HG03280 (cell line): ENCODE measurements around the gene ELMO3.

ENCODE experiments used
- ATAC-seq: cut with Tn5 transposase; IDR thresholded peaks from one replicate; pipeline ENCODE4 v1.9.1; 2021; ENCODE audit warnings: mild to moderate bottlenecking, moderate library complexity; ENCODE audit not compliant: unreplicated experiment

The ELMO3 gene

GRCh38 chr16:67181346-67181745 lies 17.6 kb upstream of the ELMO3 start:
- ATAC-seq, result no peak

- ATAC-seq, result no peak
Observed at GRCh38 chr16:67182288-67182687, 16.6 kb upstream of the ELMO3 start.

DNA sequence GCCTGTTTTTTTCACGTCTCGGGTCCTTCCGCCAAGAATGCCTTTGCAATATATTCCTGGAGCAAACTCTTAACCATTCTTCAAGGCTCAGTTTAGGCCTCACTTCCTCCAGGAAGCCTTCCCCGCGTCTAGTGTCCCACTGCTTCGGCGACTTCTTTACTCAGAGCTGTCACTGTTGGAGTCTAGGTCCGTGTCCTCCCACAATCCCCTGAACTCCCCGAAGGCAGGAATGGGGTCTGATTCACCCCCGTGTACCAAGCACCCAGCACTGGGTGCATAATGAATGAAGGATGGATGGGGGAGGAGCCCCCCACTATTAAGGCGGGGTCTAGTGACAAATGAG lies 15.7 kb upstream of the ELMO3 start:
- ATAC-seq, result no peak

- peak; percentile 92 for ATAC-seq
Observed at GRCh38 chr16:67183627-67184452, 15.1 kb upstream of the ELMO3 start, which contains the start of gene MATCAP1. Gene MATCAP1, minus strand, starts transcription at chr16:67183963. Its CDS starts 3,353 bp downstream, at chr16:67180610.

DNA sequence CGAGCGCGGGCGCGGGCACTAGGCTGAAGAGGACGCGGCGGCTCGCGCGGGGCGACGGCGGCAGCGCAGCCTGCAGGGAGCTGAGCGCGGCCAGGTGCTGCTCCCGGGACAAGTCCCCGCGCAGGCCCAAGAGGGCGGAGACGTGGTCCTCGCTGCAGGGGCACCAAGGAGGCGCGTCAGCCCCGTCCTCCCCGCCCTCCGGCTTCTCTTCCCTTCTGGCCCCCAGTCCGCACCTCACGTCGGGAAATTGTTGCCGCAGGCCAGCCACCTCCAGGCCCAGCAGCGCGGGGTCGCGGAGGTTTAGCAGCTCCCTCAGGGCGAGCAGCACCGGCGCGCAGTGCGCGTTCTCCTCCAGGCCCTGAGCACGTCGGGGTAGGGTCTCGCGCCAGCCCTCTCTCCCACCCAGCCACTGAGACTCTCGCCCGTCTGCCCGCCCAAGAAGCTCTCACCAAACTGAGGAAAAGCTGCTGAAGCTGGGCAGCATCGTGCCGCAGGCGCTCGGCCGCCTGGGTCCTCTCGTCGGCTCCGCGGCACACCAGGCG lies 14.4 kb upstream of the ELMO3 start:
- peak; percentile 2 for ATAC-seq

DNA sequence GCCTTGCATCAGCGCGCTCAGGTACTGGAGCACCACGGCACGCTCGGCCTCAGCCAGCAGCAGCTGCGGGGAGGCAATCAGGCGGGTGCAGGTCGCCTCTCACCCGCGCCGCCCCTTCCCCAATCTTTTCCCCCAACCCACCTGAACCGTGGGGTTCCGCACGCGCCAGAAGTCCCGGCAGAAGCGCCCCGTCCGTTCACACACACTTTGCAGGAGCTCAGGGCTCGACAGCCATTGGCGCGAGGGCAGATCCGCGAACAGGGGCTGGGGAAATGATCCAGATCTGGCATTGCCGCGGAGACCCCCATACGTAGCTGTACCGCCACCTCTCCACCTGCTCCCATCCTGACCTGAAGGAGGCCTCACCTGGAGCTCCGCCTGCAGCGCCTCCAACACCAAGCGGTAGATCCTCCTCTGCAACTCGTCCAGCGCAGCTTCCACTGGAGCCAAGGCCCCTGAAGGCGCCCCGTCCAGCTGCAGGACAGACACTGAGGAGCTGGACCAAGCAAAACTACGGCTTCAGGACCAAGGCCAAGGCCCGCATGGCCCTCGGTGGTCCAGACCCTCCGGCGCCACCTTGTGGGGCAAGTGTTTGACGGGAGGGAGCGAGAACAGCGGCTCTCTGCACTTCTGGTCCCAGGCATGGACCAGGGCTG lies 13.8 kb upstream of the ELMO3 start:
- ATAC-seq, result no peak

GRCh38 chr16:67185651-67186134 lies 13.2 kb upstream of the ELMO3 start:
- ATAC-seq, result no peak

DNA sequence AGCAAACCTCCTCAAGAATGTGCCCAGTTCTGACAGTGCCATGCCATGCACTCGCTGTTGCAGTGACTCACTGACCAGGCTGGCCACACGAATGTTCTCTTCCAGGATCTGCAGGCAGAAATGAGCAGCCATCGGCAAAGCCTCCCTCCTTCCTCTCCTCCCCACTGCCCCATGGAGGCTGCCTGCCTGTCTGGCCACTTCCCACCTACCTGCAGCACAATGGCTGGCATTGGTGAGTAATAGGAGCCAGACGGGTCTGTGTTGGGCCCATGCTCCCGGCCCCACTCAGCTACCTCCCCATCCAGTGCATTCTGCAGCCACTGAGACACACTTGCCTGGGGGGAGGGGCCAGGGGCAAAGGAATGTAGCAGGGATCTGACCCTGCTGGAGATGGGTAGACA lies 12.4 kb upstream of the ELMO3 start:
- no peak for ATAC-seq

DNA sequence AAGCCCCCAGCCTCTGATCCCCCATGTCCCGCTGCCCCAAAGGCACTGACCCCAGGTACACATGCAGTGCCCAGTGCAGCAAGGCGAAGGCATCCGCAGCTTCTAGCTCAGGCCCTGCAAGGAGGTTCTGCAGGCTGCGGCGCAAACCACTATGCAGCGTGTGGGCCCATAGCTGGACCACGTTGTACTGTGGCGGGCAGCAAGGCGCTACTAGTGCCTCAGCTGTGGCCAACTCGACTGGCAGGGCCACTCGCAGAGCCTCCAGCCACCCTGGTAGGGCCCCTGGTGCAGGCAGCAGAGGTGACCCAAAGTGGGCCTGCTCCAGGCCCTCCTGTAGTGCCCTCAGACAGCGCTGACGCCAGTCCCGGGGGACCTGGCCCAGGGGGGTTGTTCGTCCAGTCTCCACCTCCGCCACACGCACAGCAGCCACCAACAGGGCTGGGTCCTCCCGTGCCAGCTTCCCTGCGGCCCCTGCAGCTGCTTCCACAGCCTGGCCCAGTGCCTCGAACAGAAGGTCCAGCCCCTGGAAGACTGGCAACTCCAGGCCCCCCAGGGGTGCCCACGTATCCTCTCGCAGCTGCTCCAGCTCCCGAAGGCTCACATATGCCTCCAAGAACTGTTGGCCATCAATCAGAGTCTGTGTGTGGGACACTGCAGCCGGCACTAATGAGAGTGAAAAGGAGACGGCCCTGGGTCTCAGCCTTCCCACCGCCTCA lies 11.6 kb upstream of the ELMO3 start:
- ATAC-seq, result no peak

DNA sequence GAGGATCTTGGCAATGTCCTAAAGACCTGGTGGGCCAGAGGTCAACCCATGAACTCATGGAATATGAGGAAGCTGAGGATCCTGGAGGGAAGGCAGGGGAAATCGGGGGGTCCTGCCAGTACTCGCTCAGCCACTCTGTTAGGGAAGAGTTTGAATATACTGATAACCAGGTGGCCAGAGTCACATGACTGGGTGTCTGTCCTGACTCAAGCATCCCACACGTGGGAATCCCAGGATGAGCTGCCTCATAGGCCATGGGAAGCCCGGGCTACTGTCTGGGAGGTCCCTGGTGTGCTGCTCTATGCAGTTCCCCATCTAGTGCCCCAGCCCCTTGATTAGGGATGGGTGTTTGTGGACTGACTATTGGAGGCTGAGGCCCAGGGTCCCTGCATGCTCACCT lies 10.6 kb upstream of the ELMO3 start:
- no peak for ATAC-seq

DNA sequence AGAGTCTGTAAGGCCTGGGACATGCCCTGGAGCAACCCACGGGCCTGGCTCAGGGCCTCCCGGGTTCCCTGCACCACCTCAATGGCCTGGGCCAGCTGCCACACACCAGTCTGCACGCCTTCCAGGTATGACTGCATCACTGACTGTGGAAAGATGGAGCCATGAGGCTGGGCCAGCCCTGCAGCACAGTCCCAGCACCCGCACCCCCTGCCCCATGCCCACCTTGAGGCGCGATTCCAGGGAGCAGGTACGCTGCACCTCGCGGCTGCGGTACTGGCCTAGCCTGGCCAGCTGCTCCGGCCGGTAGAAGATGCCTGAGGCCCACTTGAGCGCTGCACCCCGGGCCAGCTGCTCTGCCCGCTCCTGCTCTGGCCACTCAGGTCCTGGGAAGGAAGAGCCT lies 10.1 kb upstream of the ELMO3 start:
- ATAC-seq, result no peak

GRCh38 chr16:67190041-67190440 lies 8.9 kb upstream of the ELMO3 start, which contains the start of gene EXOC3L1:
Gene EXOC3L1, minus strand, starts transcription at chr16:67190136. Its CDS starts 460 bp downstream, at chr16:67189676.
- ATAC-seq, result no peak

DNA sequence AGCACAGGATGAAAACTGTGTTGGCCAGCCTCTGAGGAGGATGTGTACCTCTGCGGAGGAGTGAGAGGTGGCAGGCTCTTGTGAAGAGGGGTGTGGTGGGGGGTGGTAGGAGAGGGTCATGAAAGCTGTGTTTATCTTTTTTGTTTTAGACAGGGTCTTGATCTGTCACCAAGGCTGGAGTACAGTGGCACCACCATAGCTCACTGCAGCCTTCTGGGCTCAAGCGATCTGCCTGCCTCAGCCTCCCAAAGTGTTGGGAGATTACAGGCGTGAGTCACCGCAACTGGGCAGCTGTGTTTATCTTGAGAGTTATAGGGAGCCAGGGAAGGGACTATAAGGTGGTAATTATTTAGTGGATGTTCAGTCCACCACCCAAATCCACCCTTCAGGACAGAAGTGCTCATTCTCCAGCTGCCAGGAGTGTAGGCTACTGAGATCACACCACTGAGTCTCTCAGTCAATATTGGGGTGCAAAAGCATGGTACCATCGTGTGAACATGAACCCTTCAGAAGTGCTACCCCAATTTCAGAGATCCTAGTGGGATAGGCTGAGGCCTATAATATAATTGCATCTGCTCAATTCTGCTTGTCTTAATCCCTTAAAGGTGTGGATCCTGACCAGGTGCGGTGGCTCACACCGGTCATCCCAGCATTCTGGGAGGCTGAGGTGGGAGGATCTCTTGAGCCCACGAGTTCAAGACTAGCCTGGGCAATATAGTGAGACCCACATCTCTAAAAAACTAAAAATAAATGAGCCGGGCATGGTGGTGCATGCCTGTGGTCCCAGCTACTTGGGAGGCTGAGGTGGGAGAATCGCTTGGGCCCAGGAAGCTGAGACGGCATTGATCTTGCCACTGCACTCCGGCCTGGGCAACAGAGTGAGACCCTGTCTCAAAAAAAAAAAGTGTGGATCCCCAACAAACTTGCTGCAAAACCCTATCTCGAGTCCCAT lies 8.2 kb upstream of the ELMO3 start:
- no peak for ATAC-seq

GRCh38 chr16:67191411-67191994 lies 7.4 kb upstream of the ELMO3 start:
- ATAC-seq, result no peak

DNA sequence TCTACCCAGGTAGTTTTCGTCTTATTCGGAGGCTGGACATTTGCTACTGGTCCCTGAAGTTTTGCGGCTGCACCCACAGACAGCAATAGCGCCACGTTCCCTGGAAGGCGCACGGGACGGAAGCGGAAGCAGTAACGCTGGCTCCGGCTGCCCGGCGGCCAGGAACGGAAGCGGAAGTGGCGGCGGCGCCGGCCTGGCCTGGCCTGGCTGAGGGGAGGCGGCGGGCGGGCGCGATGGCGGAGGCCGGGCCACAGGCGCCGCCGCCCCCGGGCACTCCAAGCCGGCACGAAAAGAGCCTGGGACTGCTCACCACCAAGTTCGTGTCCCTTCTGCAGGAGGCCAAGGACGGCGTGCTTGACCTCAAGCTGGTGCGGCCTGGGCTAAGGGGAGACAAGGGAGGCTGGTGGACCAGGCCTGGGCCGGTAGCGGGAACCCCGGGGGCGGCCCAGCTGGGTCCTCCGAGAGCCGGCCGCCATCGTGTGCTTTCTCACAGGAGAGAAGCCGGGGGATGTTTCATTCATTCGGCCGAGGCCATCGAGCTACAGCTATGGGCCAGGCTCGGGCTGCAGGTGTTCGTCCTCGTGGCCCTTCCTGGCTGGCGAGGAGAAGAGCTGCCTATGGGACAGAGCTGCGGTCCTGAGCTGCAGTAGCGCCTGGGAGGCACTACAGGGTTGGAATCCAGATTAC lies 6.8 kb upstream of the ELMO3 start, which contains the start of gene E2F4:
Gene E2F4, plus strand, starts transcription at position 161 of the 687 bp plus-strand sequence. Its CDS starts 73 bp downstream, at position 234.
- peak; percentile 94 for ATAC-seq

DNA sequence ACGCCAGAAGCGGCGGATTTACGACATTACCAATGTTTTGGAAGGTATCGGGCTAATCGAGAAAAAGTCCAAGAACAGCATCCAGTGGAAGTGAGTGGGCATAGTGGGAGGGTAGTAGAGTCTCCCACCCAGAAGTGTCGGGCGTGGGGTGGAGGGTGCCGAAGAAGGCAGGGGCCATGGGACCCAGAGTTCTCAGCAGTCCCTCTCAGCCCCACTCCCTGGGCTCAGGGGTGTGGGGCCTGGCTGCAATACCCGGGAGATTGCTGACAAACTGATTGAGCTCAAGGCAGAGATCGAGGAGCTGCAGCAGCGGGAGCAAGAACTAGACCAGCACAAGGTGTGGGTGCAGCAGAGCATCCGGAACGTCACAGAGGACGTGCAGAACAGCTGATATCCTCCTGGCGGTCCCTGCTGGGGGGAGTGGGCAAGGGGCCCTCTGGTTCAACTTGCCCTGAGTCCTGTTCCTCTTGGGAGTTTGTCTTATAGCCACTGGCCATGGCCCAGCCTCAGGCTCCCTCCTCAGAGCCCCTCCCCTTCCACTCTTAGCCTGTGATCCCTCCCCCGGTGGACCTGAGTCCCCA lies 6.1 kb upstream of the ELMO3 start:
- ATAC-seq, result no peak

DNA sequence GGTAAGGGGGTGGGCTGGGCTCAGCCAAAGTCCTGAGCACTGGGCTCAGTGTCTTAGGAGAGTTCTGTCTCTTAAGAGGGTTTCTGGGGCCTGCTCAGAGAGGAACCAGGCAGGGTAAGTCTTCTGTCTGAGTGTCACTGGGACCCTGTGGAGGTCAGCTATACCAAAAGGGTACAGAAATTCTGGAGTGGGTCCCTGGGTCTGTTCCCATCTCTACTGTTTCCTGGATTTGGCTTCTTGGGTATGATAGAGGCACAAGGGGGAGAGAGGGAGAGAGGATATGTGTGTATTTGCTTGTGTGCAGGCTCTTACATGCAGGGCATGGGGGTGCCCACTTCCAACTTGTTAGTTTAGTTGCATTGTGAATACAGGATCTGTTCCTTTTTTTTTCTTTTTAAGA lies 5.4 kb upstream of the ELMO3 start:
- no peak for ATAC-seq

GRCh38 chr16:67194260-67194659 lies 4.7 kb upstream of the ELMO3 start:
- no peak for ATAC-seq

GRCh38 chr16:67195676-67196075 lies 3.3 kb upstream of the ELMO3 start:
- no peak for ATAC-seq
